H1 (cell line): Measurements from ENCODE around the gene WDR48. TPM values are rescaled to one million over a fixed set of nuclear protein-coding genes. Genes with fewer than 3 reads are reported as not detected.

Experiments
- microRNA-seq, 2 experiments: library from miRNA; unstranded; fragments of <30 nt; microRNA quantifications; one replicate each; pipeline versions ENCODE4 to v1.2.0, GENCODE V29; 2016 to 2020; ENCODE audit warnings: borderline microRNAs expressed in 2 of 2, borderline number of aligned reads in 2 of 2, borderline replicate concordance in 1 of 2
- polyA plus RNA-seq, 7 experiments: library from polyadenylated mRNA; depleted of rRNA in 3 of 7; stranded (reverse) in 5 of 7; unstranded in 2 of 7; fragments of >200 nt in 5 of 7; fragments of 200-250 nt in 2 of 7; gene quantifications; 1 replicate in 5 of 7; 2 replicates in 1 of 7; 4 replicates in 1 of 7; pipeline versions ENCODE4 v1.2.1 to v1.2.3, GENCODE V29; 2011 to 2013; ENCODE audit warnings: missing spikeins in 2 of 7, mixed read lengths in 2 of 7
- small RNA-seq: library from polyadenylated mRNA; stranded (forward); fragments of <200 nt; extraction: miRNeasy Mini kit (QIAGEN cat#:217004); gene quantifications from one replicate; pipeline ENCODE3, GENCODE V24; 2013; ENCODE audit not compliant: insufficient read depth
- total RNA-seq: library from RNA; stranded (reverse); fragmentation: NEBNext Ultra II Directional; extraction: Animal tissue kit (Norgen Biotek cat#: 25700); gene quantifications from 2 replicates; pipeline ENCODE4 v1.2.1, GENCODE V29; 2021

The WDR48 gene
- total and polyA plus RNA-seq, 2 of the 8 experiments (the other 6 are each of a cell fraction or from before 2014, with no cell fraction given) = 21.2 to 54.1 TPM

Small RNA genes within 50 kb of the gene (microRNA-seq; reads per million reads assigned to microRNA genes)
- 0 to 0.20 reads per million in 2 experiments for gene MIR6822

Small RNA genes within 50 kb of the gene (small RNA-seq; reads per million reads assigned to genes)
- gene RNU6-1227P = not detected

Other genes starting within 250 kb of the WDR48 start
- gene SCN10A, start 235.8 kb upstream of the WDR48 start, total RNA-seq = not detected in 2 replicates
- not detected in 2 replicates for gene SCN10A, start 235.8 kb upstream of the WDR48 start, polyA plus RNA-seq (2011; rRNA removed)
- gene SCN11A, start 72 bp upstream of the WDR48 start, total RNA-seq = 0.10 and 0.11 TPM in 2 replicates
- gene SCN11A, start 72 bp upstream of the WDR48 start, polyA plus RNA-seq (2011; rRNA removed) = 0.16 and 0.21 TPM in 2 replicates
- gene GORASP1, start 55.6 kb downstream of the WDR48 start, total RNA-seq = 33.4 and 39.3 TPM in 2 replicates
- gene GORASP1, start 55.6 kb downstream of the WDR48 start, polyA plus RNA-seq (2011; rRNA removed) = 33.5 and 45.0 TPM in 2 replicates
- gene TTC21A, start 55.7 kb downstream of the WDR48 start, total RNA-seq = 1.7 and 2.8 TPM in 2 replicates
- 2.3 and 2.7 TPM in 2 replicates for gene TTC21A, start 55.7 kb downstream of the WDR48 start, polyA plus RNA-seq (2011; rRNA removed)
- 7.1 and 8.3 TPM in 2 replicates for gene CSRNP1, start 101.6 kb downstream of the WDR48 start, total RNA-seq
- gene CSRNP1, start 101.6 kb downstream of the WDR48 start, polyA plus RNA-seq (2011; rRNA removed) = 6.7 and 10.9 TPM in 2 replicates
- gene XIRP1, start 140.6 kb downstream of the WDR48 start, total RNA-seq = not detected in 2 replicates
- not detected in 2 replicates for gene XIRP1, start 140.6 kb downstream of the WDR48 start, polyA plus RNA-seq (2011; rRNA removed)
- gene CX3CR1, start 228.0 kb downstream of the WDR48 start, total RNA-seq = not detected in 2 replicates
- 0.08 TPM in 2 replicates for gene CX3CR1, start 228.0 kb downstream of the WDR48 start, polyA plus RNA-seq (2011; rRNA removed)